Measurements from ENCODE around the gene SLC9A9.
A peak's percentile ranks its signal among the peaks of the same experiment; 100 is the strongest.

SLC9A9 gene

DNA sequence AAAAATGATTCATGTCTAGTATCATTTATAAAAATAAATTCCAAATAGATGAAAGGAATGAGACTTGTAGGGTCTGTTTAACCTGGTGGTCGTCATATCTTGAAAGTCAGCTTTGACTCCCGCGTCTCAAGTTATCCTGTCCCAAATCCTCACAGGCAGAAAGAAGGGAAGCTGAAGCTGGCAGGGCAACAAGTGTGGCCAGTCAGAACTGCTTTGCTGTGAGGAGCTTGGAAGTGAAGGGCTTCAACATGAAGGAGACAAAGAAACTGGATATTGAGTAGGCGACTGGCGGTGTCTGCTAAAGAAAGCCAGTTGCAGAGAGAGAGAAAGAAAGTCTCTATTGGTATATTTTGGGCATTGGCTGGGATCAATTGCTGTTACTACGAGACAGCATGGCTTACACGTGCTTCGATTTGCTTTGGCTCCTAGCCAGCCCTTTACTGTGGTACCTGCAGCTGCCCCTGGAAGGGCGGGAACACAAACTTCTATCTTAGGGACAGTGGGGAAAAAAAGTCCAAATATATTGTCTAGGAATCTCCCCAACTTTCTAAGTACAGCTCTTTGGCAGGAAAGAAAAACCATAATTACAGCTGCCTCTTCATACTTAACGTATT lies 621.5 kb downstream of the SLC9A9 start:
- TF ChIP-seq, protein P1, sequence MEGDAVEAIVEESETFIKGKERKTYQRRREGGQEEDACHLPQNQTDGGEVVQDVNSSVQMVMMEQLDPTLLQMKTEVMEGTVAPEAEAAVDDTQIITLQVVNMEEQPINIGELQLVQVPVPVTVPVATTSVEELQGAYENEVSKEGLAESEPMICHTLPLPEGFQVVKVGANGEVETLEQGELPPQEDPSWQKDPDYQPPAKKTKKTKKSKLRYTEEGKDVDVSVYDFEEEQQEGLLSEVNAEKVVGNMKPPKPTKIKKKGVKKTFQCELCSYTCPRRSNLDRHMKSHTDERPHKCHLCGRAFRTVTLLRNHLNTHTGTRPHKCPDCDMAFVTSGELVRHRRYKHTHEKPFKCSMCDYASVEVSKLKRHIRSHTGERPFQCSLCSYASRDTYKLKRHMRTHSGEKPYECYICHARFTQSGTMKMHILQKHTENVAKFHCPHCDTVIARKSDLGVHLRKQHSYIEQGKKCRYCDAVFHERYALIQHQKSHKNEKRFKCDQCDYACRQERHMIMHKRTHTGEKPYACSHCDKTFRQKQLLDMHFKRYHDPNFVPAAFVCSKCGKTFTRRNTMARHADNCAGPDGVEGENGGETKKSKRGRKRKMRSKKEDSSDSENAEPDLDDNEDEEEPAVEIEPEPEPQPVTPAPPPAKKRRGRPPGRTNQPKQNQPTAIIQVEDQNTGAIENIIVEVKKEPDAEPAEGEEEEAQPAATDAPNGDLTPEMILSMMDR (IDR thresholded peaks at IDR 0.05) = no peak
- Mint-ChIP-seq H3K4me1 (peaks cover 15% of the 10 kb centered on the region), H3K27ac (peak overlapping the region; percentile 26), H3K27me3 (ENCODE audit: low read depth, poor library complexity) (peaks cover 7% of the 10 kb centered on the region), H3K36me3 (ENCODE audit: low read depth) (no peaks in the 10 kb centered on the region), H3K4me3 (no peak overlapping the region), H3K9me3 (no peaks in the 10 kb centered on the region)
- DNase-seq = no peak

- Mint-ChIP-seq H3K27ac (no peak overlapping the region), H3K36me3 (ENCODE audit: low read depth) (no peaks in the 10 kb centered on the region), H3K27me3 (ENCODE audit: low read depth, poor library complexity) (peaks cover 7% of the 10 kb centered on the region), H3K4me1 (peaks cover 18% of the 10 kb centered on the region), H3K4me3 (no peak overlapping the region), H3K9me3 (no peaks in the 10 kb centered on the region)
- TF ChIP-seq, protein P1 (IDR thresholded peaks at IDR 0.05) = no peak
- DNase-seq = no peak
Measured at GRCh38 chr3:143224716-143225115, 623.6 kb downstream of the SLC9A9 start.

DNA sequence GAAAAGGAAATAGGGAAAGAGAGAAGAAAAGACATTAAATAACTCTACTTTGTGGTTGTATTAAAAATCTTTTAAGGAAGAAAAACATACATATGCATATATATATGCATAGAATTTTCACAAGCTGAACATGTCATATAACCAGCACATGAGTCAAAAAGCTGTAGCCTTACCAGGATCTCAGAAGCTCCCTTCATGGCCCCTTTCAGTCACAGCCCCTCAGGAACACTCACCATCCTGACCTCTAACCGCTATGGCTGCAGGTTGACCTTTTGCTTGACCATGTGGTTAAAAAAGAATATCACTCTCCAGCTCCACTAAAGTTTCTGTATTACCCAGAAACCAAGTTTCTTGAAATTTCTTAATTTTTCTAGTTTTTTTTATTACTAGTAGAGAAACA lies 625.3 kb downstream of the SLC9A9 start:
- Mint-ChIP-seq H3K27me3 (ENCODE audit: low read depth, poor library complexity) (peaks cover 7% of the 10 kb centered on the region), H3K4me1 (peaks cover 18% of the 10 kb centered on the region), H3K9me3 (no peaks in the 10 kb centered on the region), H3K27ac (no peak overlapping the region), H3K36me3 (ENCODE audit: low read depth) (no peaks in the 10 kb centered on the region), H3K4me3 (no peak overlapping the region)
- TF ChIP-seq, protein P1 (IDR thresholded peaks at IDR 0.05) = no peak
- DNase-seq = no peak

DNA sequence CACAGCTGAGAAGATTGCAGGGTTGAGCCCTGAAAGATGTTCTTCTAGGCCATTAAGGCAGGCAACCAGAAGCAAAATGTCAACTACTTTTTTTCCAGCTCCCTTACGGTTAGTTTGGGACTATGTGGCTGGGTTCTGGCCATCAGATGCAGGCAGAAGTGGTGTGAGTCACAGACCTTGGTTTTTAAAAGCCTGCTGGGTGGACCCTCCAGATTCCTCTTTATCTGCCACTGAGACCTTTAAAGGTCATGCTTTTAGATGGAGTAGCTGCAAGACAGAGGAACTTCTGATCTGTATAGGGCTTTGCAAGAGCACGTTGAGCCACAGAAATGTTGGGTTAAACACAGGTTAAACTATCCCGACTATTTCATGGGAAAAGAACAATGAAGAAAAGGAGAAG lies 625.8 kb downstream of the SLC9A9 start:
- Mint-ChIP-seq H3K27me3 (ENCODE audit: low read depth, poor library complexity) (peaks cover 7% of the 10 kb centered on the region), H3K4me3 (no peak overlapping the region), H3K36me3 (ENCODE audit: low read depth) (no peaks in the 10 kb centered on the region), H3K4me1 (peaks cover 18% of the 10 kb centered on the region), H3K27ac (no peak overlapping the region), H3K9me3 (no peaks in the 10 kb centered on the region)
- DNase-seq = no peak
- TF ChIP-seq, protein P1 (IDR thresholded peaks at IDR 0.05) = no peak

DNA sequence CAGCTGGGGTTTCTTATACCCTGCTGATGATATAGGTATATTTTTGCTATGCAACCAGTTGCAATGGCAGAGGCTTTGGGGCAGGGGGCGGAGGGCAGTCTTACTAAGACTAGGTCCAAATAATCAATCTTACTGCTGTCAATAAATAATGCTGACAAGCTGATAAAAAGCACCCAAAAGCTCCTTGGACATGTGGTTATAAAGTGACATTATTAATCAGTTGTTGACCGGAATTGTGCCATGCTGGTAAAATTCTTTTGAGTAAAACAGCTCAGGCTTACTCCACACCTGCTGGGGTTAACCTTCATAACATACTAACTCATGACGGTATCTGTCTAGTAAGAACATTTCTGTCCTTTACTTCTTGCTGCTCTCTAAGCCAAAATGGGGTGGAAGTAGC lies 626.8 kb downstream of the SLC9A9 start:
- Mint-ChIP-seq H3K36me3 (ENCODE audit: low read depth) (no peaks in the 10 kb centered on the region), H3K4me1 (peaks cover 24% of the 10 kb centered on the region), H3K27ac (no peak overlapping the region), H3K27me3 (ENCODE audit: low read depth, poor library complexity) (peaks cover 9% of the 10 kb centered on the region), H3K9me3 (no peaks in the 10 kb centered on the region), H3K4me3 (no peak overlapping the region)
- TF ChIP-seq, protein P1 (IDR thresholded peaks at IDR 0.05) = no peak
- no peak for DNase-seq

DNA sequence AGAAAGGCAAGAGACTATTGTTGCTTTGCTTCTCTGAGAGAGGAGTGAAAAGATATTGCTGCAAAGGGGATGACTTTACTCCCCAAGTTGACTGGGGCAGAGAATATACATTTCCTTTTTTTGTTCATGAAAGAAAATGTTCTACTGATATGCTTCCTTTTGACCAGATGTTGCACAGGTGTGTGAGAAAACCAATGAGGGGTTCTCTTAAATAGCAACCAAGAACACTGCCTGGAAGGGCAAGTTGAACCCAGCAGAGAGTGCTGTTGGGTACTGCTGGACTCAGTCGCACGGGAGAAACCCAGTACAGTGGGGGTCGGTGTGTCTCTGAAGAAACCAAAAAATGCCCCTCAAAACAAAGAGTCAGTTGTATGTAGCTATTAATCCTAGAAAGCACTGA lies 627.5 kb downstream of the SLC9A9 start:
- Mint-ChIP-seq H3K9me3 (no peaks in the 10 kb centered on the region), H3K4me3 (no peak overlapping the region), H3K27me3 (ENCODE audit: low read depth, poor library complexity) (peaks cover 9% of the 10 kb centered on the region), H3K36me3 (ENCODE audit: low read depth) (no peaks in the 10 kb centered on the region), H3K27ac (no peak overlapping the region), H3K4me1 (peaks cover 24% of the 10 kb centered on the region)
- TF ChIP-seq, protein P1 (IDR thresholded peaks at IDR 0.05) = no peak
- DNase-seq = no peak

Data from nephron progenitor cell (in vitro differentiated cells).